NCI-H526 treated with DMSO at 0.1 percent for 48 hours (cell line): Measurements from ENCODE around the gene VWA7.

Source experiments
- DNase-seq: peaks from one replicate; lab custom pipeline; 2025; lab: John Stamatoyannopoulos, UW

Gene VWA7

DNA sequence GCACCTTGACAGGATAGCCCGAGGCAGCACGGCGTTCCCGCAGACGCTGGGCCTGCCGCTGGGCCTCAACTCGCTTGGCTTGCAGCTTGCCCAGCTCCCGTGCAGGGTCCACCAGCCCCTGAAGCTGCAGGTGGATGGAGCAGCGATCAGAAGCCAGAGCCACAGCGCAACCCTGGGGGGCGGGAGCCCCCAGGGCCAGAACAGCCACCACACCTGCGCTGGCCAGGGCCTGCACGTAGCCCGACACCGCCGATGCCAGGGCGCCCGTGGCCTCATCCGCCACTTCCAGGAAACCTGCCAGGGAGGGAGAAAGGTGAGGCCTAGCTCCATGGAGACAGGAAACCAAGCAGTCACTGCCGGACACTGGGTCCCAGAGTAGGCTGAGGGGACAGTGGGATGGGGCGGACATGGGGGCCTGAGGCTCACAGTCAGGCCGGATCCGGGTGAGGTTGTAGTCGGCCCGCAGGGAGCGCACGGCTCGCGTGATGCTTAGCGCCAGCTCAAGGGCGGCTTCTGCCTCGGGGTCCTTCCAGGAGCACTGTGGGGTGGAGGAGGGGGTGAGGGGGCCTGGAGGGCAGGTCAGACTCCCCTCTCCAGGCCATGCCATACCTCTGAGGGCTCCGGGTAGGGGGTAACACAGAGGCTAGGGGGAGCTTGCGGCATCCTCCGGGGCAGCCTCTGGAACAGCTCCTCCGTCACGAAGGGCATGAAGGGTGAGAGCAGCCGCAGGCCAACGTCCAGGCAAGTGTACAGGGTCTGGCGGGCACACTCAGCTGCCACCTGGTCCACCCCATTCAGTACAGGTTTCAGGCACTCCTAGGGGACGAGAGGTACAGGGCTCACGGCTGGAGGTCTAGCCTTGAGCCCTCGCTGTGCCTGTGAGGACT is 2.1 kb upstream of the VWA7 start:
- no peak for DNase-seq

DNA sequence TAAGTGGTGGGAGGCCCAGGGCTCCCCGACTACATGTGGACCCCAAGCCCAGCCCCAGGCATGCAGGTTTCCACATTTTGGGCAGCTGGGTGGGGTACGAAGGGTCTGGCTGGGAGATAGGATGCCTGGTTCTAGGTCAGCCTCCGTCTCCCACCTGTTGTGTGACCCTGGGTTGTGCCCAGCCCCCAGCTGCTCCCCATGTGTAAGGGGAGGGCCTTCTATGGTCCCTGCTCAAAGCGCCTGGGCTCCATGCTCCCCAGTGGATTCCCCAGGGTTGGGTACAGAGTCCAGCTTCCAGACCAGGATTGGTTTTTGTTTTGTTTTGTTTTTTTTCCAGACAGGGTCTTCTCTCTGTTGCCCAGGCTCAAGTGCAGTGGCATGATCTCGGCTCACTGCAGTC is 1.1 kb upstream of the VWA7 start:
- no peak for DNase-seq

DNA sequence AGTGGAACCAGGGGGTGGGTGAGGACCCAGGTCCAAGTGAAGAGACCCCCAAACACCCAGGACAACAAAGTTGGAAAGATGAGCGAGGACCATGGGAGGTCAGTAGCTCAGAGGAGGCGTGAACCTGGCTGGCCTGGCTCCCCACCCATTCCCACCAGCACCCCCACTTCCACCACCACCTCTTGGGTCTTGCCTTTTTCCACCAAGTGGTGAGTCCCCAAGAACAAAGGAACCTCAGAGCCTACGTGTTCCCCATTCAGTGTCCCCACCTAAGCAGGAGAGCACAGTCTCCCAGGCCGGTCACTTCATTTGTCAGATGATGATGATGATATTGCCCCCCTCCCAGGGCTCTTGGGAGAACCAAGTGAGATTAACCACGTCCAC is 531 bp upstream of the VWA7 start:
- DNase-seq = no peak

DNA sequence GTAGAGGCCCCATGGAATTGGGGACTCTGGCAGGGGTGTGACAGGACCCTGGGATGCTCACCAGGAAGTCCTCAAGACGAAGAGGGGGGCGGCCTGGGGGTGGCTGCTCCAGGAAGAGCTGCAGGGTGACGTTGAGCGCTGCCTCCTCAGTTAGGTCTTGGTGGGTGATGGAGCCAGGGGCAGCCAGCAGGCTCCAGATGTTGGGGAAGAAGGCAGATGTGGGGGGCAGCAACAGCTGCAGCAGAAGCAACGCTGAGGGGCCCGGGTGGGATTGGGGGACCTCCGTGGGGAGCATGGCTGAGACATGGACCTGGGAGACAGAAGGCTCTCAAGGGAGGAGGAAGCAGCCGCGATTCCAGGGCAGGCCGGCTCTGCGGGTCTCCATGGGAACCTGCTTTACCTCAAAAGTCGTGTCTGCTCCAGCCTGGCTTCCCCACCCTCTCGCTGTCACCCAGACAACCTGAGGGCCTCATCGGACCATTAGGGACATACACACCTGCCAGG is 591 bp downstream of the VWA7 start:
- DNase-seq = no peak

DNA sequence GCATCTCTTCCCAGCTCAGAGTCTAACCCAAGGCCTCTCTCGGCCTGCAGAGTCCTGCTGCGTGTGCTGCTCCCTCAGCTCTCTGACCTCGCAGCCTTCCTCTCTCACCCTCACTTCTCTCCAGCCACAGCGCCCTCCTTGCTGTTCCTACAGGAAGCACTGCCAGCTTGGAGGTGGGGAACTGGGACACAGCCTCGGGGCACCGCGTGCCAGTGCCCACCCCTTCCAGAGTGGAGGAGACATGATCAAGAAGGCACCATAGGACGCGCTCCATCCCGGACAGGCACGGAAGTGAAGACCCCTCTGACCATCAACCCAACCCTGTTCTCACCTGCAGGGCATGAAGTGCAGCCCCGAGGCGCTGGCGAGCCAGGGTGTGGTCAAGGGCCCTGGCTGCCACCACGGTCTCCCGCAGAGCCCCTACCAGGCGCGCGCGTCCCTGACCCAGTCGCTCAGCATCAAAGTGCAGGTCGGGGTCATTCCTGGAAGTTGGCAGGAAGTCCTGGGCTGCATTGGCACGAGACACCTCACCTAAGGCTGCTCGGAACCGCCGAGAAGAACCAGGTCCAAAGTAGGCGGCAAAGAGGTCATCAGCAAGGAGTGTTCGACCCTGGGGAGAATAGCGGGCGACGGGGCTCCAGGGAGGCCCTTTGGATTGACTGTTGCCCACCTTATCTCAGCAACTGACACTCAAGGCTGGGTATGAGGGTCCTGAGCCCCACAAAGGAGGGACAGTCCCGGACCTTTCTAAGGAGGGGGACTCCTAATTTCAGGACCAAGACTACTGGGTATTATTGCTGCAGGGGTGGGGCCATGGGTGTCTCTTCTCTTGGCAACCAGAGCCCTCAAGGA is 1.3 kb downstream of the VWA7 start:
- DNase-seq = no peak

DNA sequence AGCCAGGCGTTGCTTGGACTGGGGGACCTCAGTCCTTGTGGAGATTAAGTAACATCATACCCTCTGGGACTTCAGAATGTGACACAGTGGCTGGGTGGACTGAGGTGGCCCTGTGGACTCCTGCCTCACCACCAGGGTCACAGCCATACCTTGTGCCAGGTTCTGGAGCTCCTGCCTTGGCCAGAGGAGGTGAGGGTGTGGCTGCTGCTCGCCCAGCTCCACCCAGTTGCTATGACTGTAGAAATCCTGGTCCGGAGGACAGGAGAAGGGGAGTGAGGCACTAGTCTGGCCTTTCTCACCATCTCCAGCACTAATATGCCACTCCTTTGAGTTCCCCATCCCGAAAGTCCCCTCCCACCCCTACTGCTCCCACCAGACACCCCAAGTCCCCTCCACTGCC is 1.9 kb downstream of the VWA7 start:
- no peak for DNase-seq

DNA sequence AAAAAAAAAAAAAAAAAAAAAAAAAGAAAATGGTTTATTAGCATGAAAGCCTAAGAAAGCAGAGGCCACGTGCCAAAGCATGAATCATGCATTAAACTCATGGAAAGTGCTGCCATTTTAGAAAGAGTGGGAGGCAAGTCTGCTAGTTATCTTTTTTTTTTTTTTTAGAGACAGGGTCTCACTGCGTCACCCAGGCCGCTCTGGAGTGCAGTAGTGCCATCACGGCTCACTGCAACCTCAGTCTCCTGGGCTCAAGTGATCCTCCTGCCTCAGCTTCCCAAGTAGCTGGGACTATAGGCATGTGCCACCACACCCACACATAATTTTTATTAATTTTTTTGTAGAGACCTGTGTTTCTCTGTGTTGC is 5.2 kb downstream of the VWA7 start:
- DNase-seq = no peak

DNA sequence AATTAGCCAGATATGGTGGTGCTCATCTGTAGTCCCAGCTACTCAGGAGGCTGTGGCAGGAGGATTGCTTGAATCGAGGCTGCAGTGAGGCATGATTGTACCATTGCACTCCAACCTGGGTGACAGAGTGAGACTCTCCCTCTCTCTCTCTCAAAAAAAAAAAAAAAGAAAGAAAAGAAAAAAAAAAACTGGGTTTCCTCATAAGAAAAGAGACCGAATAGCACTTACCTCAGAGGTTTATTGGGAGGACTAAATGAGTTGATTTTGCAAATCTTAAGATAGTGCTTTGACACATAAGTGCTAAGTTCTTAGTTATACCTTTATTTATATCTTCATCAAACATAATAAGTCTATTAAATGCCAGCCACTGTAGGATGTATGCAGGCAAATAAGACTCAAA is 6.3 kb downstream of the VWA7 start:
- DNase-seq = no peak

DNA sequence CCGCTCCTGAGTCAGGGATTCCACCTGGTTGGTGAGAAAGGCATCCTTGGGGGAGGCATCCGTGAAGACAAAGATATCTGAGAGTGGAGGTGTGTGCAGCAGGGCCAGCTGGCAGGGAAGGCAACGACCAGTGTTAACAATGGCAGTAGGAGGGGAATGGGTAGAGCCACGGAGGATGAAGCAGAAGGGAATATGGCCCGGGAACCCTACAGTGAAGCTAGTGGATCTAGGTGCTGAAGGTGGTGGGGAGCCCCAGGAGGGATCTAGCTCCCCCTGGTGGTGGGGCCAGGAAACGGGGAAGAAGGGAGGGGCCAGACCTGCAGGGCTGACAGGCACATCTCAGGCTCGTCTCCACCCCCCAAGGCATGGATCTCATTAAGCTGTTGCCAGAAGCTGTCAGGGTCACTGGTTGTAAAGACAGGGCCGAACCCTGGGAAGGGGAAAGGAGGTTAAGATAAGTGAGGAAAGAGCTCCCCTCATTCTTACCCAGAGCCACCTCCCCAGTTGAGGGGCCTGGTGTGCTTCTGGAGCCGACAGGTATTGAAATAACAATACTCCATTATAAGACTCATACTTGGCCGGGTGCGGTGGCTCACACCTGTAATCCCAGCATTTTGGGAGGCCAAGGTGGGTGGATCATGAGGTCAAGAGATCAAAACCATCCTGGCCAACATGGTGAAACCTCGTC is 7.3 kb downstream of the VWA7 start:
- DNase-seq = no peak

DNA sequence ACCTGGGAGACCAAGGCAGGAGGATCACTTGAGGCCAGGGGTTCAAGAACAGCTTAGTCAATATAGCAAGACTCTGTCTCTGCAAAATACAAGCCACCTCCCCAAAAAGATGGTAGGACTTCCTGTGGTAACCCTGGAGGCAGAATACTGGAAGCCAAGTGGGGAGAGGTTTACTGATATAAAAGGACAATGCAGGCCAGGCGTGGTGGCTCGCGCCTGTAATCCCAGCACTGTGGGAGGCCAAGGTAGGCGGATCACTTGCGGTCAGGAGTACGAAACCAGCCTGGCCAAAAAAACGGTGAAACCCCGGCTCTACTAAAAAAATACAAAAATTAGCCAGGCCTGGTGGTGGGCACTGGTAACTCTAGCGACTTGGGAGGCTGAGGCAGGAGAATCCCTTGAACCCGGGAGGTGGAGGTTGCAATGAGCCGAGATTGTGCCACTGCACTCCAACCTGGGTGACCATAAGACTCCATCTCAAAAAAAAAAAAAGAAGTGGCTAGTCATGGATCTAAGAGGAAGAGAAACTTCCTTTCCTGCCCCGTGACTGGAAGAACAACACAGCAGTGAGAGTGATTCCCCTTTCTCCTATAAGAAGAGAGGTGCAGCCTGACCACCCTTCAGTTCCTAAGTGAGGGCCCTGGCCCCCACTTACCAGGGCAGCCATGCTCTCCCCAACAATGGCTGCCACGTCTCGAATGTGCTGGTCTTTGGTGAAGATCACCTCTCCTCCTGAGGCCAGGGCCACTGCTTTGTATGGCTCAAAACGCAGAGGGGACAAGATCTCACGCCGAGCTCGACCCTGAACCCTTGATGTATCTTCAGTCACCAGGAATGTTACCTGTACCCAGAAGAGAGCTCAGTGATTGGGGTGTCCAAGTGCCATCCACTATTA is 8.5 kb downstream of the VWA7 start:
- DNase-seq = no peak

DNA sequence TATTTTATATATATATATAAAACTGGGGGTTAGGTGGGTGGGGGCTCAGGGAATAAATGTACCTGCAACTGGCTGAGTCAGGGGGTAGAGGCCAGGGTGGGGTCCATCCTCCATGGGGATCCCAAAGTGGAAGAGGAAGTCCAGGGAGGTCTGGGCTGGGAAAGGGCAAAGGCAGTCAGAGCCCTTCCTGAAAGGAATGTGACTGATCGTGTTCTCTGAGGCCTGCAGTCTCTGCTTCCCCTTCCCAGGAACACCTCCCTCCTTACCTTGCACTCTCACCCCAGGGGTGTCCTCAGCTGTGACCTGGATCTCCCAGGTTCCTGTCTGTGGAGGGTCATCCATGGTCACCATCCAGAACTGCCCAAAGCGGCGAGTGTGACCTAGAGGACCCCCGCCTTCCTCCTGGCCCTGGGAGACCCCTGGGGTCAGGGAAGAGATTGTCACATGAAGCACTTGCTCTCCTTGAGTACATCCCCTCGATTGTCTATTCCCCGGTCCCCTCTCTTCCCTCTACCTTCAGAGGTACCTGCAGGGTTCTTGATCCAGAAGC is 10.0 kb downstream of the VWA7 start:
- DNase-seq = no peak

DNA sequence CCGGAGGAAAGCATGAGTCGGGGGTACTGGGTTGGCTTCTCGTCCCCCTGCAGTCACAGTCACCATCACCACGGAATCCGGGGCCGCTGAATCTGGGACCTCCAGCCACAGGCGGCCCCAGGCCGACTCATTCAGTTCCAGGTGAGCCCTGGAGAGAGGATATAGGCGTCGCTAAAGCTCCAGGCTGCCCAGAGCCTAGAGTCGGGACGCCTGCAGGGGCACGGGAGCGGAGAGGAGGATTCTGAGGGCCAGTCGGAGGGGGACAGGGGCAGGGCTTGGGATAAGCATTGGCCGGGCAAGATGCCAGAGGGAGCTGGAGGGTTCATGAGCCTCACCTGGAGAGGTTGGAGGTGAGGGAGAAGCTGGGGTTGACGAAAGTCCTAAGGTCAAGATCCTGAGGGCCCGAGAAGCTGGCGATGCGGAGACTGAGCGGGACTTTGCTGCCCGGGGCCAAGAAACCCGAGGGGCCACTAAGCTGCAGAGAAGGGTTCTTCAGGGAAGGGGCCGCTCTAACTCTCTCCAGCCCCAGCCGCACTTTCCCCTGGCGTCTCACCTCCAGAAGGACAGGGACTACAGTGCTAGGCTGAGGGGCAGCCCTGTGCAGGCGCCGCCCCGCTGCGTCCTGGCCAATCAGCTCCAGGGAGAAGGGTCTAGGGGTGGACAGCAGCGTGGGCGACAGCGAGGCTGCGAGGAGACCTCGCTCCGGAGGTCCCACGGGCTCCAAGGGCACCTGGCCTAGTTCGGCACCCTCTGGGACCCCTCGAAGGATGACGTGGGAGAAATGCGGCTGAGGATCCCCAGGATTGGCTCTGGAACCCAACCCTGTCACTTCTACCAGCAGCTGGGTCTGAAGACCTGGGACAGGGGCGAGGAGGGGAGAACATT is 11.0 kb downstream of the VWA7 start:
- peak; percentile 5 for DNase-seq

DNA sequence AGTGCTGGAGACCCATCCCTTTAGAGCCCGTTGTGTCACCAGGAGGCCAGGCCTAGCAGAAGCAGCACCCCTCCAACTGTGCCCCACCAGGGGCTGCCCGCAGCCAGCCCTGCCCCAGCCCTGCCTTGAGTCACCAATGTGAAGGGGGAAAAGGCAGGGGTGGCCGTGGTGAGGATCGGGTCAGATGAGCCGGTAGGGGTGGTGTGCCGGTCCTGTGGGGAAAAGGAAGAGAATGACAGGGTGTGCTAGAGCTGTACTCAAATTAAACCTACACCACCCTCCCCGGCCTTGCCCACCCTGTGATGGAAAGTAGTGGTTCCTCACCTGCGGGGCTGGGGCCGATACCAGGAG is 11.6 kb downstream of the VWA7 start:
- DNase-seq = no peak

DNA sequence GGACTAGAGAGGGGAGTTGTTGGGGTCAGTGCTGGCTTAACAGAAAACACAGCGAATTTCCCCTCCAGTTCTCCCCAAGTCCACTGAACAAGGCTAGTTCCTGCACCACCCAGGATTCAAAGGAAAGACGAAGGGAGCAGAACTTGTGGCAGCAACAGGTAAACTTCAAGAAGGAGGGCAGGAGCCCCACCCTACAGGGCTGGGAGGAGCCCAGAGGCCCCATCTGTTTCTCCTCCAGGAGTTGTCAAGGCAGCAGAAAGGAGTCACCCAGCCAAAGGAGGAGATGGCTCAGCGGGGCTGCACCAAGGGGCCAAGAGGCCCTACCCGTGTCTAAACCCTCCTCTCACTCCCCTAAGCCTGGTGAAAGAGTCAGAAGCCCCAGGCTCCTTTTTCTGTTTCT is 12.9 kb downstream of the VWA7 start:
- DNase-seq = no peak

DNA sequence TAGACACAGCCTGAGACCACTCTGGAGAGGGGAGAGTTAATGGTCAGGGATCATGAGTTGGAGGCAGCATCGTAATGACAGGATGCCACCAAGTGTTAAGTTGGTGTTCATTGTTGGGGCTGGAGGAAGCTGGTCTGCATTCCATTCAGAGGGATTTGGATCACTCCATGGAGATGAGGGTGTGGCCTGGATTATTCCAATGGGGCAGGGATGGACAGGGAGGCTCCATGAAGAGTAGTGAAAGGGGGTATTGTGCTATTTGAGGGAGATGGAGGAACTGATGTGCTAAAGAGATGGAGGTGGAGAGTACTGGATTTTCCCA is 13.5 kb downstream of the VWA7 start:
- peak; percentile 11 for DNase-seq

DNA sequence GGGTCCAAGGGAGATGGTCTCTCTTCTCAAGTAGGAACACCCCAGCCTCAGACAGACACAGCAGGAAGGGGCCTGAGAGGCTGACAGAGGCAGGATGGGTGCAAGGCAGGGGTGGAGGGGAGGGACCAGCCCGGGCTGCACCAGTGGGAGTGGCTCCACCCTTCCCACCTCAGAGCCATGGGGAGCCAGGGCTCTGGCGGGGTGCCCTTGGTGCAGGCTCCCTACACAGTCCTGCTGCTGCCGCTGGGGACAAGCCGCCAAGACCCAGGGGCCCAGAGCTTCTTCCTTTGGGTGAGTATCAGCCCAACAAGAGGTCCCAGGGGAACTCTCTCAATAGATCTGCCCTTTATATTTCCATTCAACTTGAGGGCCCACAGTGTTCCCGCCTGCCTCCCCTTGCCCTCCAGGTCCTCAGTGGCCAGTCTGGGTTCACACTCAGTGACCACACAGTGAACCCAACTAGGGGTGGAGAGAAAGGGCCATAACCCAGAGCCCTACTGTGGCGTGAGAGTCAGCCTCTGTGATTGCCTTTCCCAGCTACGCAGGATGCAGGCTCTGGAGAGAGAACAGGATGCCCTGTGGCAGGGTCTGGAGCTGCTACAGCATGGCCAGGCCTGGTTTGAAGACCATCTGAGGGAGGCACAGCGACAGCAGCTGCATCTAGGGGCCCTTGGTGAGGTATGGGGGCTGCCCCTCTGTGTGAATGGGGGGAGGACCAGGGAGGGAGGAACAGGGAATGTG is 14.1 kb downstream of the VWA7 start:
- DNase-seq = no peak

DNA sequence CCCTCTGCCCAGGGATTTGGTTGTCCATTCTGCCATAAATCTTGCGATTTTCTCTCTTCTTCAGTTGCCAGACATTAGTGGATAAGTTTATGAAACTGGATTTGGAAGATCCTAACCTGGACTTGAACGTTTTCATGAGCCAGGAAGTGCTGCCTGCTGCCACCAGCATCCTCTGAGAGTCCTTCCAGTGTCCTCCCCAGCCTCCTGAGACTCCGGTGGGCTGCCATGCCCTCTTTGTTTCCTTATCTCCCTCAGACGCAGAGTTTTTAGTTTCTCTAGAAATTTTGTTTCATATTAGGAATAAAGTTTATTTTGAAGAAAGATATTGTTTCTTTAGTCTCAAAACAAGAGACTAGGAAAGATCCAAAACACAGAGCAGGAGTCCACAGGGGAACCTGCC is 14.8 kb downstream of the VWA7 start, which contains the start of gene SAPCD1:
Gene SAPCD1, plus strand, starts transcription at position 301 of the 400 bp plus-strand sequence. CDS start 399 bp downstream, outside the sequence.
- no peak for DNase-seq

DNA sequence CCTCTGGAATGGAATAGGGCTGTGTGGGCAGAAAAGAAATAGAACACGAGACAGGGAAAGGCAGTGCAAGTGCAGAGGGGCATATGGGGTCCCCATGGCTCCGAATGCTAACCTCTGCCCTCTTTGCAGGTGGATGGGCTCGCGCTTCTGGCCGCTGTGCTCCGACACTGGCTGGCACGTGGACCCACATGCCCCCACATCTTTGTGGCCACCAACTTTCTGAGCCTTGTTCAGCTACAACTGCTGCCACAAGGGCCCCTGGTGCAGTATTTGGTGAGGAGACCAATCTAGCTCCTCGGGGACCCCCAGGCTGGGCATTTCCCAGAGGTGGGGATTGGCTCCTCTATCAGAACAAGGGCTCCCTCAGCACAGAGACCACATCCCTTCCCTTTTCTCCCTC is 15.8 kb downstream of the VWA7 start:
- no peak for DNase-seq

DNA sequence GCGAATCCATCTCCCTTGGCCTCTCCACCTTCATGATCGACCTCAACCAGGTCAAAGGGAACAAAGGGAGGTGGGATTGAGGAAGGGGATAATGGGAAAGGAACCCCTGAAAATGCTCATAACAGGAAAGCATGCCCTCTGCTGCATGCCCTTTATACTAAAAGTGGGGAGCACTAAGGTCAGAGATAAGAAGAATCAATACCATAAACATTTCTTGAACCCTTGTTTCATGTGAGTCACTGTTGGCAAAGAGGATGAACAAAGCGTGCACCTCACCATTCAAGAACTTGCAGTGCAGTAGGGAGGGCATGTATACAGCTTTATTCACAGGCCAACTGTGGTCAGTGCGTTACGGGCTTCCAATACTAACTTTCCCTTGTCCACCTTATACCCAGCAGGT is 16.3 kb downstream of the VWA7 start:
- no peak for DNase-seq

DNA sequence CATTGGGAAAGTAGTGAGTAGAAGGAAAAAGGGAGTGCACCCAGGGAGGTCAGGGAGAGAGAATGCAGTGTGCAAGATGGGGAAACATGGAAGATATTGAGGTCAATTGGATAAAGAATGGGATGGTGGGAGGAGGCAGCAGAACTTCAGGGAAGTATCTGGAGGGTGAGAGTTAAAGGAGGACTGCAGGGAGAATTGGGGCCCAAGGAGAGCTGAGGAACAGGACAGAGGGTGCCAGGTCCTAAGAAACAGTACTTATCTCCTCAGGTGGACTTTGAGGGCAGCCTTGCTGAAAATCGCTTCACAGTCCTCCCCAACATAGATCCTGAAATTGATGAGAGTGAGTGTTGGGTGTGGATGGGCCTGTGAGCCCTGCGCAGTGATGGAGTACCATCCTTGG is 18.8 kb downstream of the VWA7 start:
- DNase-seq = no peak
